ENCODE data around the gene SARM1. TPM values are rescaled to one million over a fixed set of nuclear protein-coding genes. Genes with fewer than 3 reads are reported as not detected.

SARM1 gene
- total RNA-seq, 1 experiment from 2014 or later, result 17.4 TPM

DNA sequence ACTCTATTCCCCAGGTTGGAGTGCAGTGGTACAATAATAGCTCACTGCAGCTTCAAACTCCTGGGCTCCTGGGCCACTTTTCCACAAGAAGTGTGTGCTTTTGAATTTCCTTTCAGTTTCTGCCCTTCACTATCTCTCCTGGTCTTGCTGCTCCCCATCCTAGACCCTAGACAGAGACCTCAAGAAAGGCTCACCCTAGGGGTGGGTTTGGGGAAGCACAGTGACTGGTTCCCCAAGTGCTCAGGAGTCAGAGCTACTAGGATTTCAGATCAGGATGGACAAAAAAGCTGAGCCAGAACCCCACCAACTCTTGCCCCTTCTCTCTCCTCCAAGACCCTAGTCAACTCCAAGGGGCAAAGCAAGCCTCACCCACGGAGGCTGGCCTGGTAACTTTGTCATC is 4.9 kb upstream of the SARM1 start:
- ChIA-PET POLR2A (no interaction called here), CTCF (interaction anchor here (0.6 to 1.4 kb wide), 2 partner anchors 50 to 561 kb away, joined by 3 to 4 read pairs; no protein-coding TSS in a partner anchor)
- ATAC-seq (no peak), DNase-seq (ENCODE audit: low read depth, low spot score) (no peak)
- Histone ChIP-seq H3K36me3 (ENCODE audit: control insufficient read depth, insufficient read depth, low read length) (no peaks in the 10 kb centered on the region), H3K27me3 (ENCODE audit: control insufficient read depth, insufficient read depth, low read length) (no peaks in the 10 kb centered on the region), H3K4me1 (ENCODE audit: control insufficient read depth, insufficient read depth, low read length) (peaks cover 17% of the 10 kb centered on the region), H3K9me3 (ENCODE audit: control insufficient read depth, insufficient read depth, low read depth, low read length) (no peaks in the 10 kb centered on the region), H3K4me3 (ENCODE audit: low read depth in 2 of 2, low read length in 2 of 2) (no peak overlapping the region), H3K27ac (ENCODE audit: low read length) (no peak overlapping the region)
- no TSS peak for BruUV-seq (replicated peaks)
- no peak for TF ChIP-seq REST (IDR thresholded peaks at IDR 0.05; ENCODE audit: insufficient read depth in 1 of 2, low read depth in 2 of 2, low read length in 1 of 2)
- TF ChIP-seq SIN3A (IDR thresholded peaks at IDR 0.05; ENCODE audit: borderline replicate concordance, insufficient read depth, low read depth, low read length), result no peak
- no peak for TF ChIP-seq TCF7L2 (IDR thresholded peaks at IDR 0.05; ENCODE audit: low read depth, low read length)
- no peak for TF ChIP-seq POLR2AphosphoS5 (IDR thresholded peaks at IDR 0.05; ENCODE audit: low read depth, low read length)
- TF ChIP-seq, protein P1, sequence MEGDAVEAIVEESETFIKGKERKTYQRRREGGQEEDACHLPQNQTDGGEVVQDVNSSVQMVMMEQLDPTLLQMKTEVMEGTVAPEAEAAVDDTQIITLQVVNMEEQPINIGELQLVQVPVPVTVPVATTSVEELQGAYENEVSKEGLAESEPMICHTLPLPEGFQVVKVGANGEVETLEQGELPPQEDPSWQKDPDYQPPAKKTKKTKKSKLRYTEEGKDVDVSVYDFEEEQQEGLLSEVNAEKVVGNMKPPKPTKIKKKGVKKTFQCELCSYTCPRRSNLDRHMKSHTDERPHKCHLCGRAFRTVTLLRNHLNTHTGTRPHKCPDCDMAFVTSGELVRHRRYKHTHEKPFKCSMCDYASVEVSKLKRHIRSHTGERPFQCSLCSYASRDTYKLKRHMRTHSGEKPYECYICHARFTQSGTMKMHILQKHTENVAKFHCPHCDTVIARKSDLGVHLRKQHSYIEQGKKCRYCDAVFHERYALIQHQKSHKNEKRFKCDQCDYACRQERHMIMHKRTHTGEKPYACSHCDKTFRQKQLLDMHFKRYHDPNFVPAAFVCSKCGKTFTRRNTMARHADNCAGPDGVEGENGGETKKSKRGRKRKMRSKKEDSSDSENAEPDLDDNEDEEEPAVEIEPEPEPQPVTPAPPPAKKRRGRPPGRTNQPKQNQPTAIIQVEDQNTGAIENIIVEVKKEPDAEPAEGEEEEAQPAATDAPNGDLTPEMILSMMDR (IDR thresholded peaks at IDR 0.05), result no peak; the same call in 1 of the 2 replicates
- intact Hi-C loops (cut with micrococcal nuclease; ENCODE audit: unreplicated experiment) (no loop called here), in situ Hi-C loops (cut with HindIII; ENCODE audit: low pct_unique_long_range_greater_than_20kb, low sequenced_read_pairs) (no loop called here)

GRCh38 chr17:28367641-28368305 is 3.7 kb upstream of the SARM1 start:
- H3K27me3 ChIP-seq (ENCODE audit: control insufficient read depth, insufficient read depth, low read length), result no peaks in the 10 kb centered on the region
- POLR2A ChIA-PET, result no interaction called here
- BruUV-seq (replicated peaks), result no TSS peak
- peaks cover 22% of the 10 kb centered on the region for H3K4me1 ChIP-seq (ENCODE audit: control insufficient read depth, insufficient read depth, low read length)
- TF ChIP-seq POLR2AphosphoS5 (IDR thresholded peaks at IDR 0.05; ENCODE audit: low read depth, low read length), result no peak
- TF ChIP-seq REST (IDR thresholded peaks at IDR 0.05; ENCODE audit: insufficient read depth in 1 of 2, low read depth in 2 of 2, low read length in 1 of 2), result no peak
- TF ChIP-seq, protein P1 (IDR thresholded peaks at IDR 0.05), result no peak
- no peak for TF ChIP-seq SIN3A (IDR thresholded peaks at IDR 0.05; ENCODE audit: borderline replicate concordance, insufficient read depth, low read depth, low read length)
- TF ChIP-seq TCF7L2 (IDR thresholded peaks at IDR 0.05; ENCODE audit: low read depth, low read length), result no peak
- no peak overlapping the region for H3K27ac ChIP-seq (ENCODE audit: low read length)
- H3K9me3 ChIP-seq (ENCODE audit: control insufficient read depth, insufficient read depth, low read depth, low read length), result no peaks in the 10 kb centered on the region
- CTCF ChIA-PET, result interaction anchor here (1.4 kb wide), 1 partner anchor 49 kb away, joined by 4 read pairs; no protein-coding TSS in a partner anchor
- H3K4me3 ChIP-seq (ENCODE audit: low read depth in 2 of 2, low read length in 2 of 2), result no peak overlapping the region
- DNase-seq (ENCODE audit: low read depth, low spot score) (no peak), ATAC-seq (no peak)
- no peaks in the 10 kb centered on the region for H3K36me3 ChIP-seq (ENCODE audit: control insufficient read depth, insufficient read depth, low read length)
- in situ Hi-C loops (cut with HindIII; ENCODE audit: low pct_unique_long_range_greater_than_20kb, low sequenced_read_pairs), result no loop called here
- intact Hi-C loops (cut with micrococcal nuclease; ENCODE audit: unreplicated experiment), result no loop called here

Data from Panc1 (cell line).